Transverse colon (tissue), 3 donors: Measurements from ENCODE around the gene ARL5A.

Source experiments
- POLR2A ChIP-seq: fragments of 450-650 bp; IDR thresholded peaks from one replicate; pipeline ENCODE4 v1.6.1; 2016; ENCODE audit warnings: antibody characterized with exemption, mild to moderate bottlenecking, moderate library complexity
- TF ChIP-seq, protein P1 (sequence below), 5 experiments: fragments of 200-600 bp in 3 of 5; fragments of 450-650 bp in 2 of 5; sonication (generic) in 3 of 5; IDR thresholded peaks; 1 replicate in 2 of 5; 2 replicates in 3 of 5; pipeline ENCODE4 v1.5.1; 2016 to 2017; ENCODE audit warnings: antibody characterized with exemption in 5 of 5, inconsistent platforms in 3 of 5, mild to moderate bottlenecking in 2 of 5, moderate library complexity in 1 of 5

DNA sequence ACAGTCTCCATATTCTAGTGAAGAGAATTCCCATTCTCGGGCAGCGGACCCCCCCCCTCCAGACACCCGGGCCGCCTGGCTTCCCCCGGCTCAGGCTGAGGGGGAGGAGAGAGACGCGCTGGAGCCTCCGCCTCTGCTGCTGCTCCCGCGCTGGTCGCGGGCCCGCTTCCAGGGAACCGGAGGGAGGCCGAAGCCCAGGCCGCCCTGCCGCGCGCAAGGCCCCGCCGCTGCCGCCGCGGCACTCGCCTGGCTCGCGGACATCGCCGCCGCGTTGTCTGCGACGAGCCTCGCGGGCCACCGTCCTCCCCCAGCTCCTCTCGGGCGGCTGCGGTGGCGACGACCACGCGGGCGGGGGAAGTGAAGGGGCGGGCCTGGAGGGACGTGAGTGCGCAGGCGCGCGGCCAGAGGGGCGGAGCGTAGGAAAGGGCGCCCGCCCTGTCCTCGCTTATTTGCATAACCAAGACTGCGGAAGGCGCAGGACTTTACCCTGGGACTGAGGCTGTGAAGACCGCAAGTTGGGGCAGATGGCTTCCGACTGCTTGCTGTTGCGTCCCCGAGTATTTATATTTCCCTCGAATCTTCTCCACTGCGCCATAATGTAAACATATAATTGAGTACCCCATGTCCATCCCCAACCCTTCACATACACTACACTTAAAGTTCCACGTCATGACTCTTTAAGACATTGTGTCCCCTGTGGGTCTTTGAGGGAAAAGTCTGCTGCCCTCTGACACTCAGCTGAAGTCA lies at the start of gene ARL5A:
- TF ChIP-seq, protein P1, sequence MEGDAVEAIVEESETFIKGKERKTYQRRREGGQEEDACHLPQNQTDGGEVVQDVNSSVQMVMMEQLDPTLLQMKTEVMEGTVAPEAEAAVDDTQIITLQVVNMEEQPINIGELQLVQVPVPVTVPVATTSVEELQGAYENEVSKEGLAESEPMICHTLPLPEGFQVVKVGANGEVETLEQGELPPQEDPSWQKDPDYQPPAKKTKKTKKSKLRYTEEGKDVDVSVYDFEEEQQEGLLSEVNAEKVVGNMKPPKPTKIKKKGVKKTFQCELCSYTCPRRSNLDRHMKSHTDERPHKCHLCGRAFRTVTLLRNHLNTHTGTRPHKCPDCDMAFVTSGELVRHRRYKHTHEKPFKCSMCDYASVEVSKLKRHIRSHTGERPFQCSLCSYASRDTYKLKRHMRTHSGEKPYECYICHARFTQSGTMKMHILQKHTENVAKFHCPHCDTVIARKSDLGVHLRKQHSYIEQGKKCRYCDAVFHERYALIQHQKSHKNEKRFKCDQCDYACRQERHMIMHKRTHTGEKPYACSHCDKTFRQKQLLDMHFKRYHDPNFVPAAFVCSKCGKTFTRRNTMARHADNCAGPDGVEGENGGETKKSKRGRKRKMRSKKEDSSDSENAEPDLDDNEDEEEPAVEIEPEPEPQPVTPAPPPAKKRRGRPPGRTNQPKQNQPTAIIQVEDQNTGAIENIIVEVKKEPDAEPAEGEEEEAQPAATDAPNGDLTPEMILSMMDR (IDR thresholded peaks at IDR 0.05) = no peak
- TF ChIP-seq POLR2A = peak; percentile 84
